ENCODE data around the gene UBXN11. TPM values are rescaled to one million over a fixed set of nuclear protein-coding genes. Genes with fewer than 3 reads are reported as not detected.

The UBXN11 gene
- total RNA-seq, 4 donors from 2014 or later = 7.1 to 13.3 (median 10.1) TPM

GRCh38 chr1:26322042-26322331 is 15.6 kb upstream of the UBXN11 start:
- no peak for DNase-seq (ENCODE audit: extremely low spot score)
- no peak overlapping the region for H3K27ac ChIP-seq (replicated peaks in 1 of 4)
- intact Hi-C loops (cut with DNase I) = loop anchor here (5.0 kb wide), 1 partner anchor 150 kb away; the partner anchor contains the start of gene ZNF593OS
- 69% methylated on average over 9 of the region's 10 CpGs for WGBS
- peaks cover 0 to 18% (median 2%) of the 10 kb centered on the region in 4 donors for H3K27me3 ChIP-seq
- H3K4me1 ChIP-seq = peaks cover 7 to 22% (median 15%) of the 10 kb centered on the region in 4 donors
- H3K9me3 ChIP-seq = no peaks in the 10 kb centered on the region
- H3K4me3 ChIP-seq = no peak overlapping the region
- H3K36me3 ChIP-seq = no peaks in the 10 kb centered on the region
- TF ChIP-seq EP300 (IDR thresholded peaks at IDR 0.05) (no peak), CTCF (IDR thresholded peaks at IDR 0.05) (no peak), POLR2AphosphoS5 (IDR thresholded peaks at IDR 0.05) (no peak), POLR2A (IDR thresholded peaks at IDR 0.05; ENCODE audit: low read depth) (no peak)

- 13% methylated on average over 14 of the region's 16 CpGs for WGBS
- no peaks in the 10 kb centered on the region for H3K9me3 ChIP-seq
- no peaks in the 10 kb centered on the region for H3K36me3 ChIP-seq
- intact Hi-C loops (cut with DNase I) = loop anchor here (1.0 to 5.0 kb wide), 2 partner anchors 46 to 149 kb away; partner anchors contain the start of gene ZNF593OS
- peaks cover 0 to 18% (median 2%) of the 10 kb centered on the region in 4 donors for H3K27me3 ChIP-seq
- H3K4me1 ChIP-seq = peaks cover 7 to 22% (median 15%) of the 10 kb centered on the region in 4 donors
- peak; percentile 99 for DNase-seq (ENCODE audit: extremely low spot score)
- no peak overlapping the region for H3K27ac ChIP-seq (replicated peaks in 1 of 4)
- no peak overlapping the region for H3K4me3 ChIP-seq
- TF ChIP-seq POLR2AphosphoS5 (IDR thresholded peaks at IDR 0.05) (peak in 1 of 2 donors; percentile 67), POLR2A (IDR thresholded peaks at IDR 0.05; ENCODE audit: low read depth) (no peak), CTCF (IDR thresholded peaks at IDR 0.05) (peak; percentile 83 to 97 (median 91))
Measured at GRCh38 chr1:26321315-26322041, 15.0 kb upstream of the UBXN11 start.

- no peak for DNase-seq (ENCODE audit: extremely low spot score)
- WGBS = no CpG with 5 or more reads among the region's 2 CpGs
- intact Hi-C loops (cut with DNase I) = loop anchor here (1.0 to 5.0 kb wide), 2 partner anchors 46 to 149 kb away; partner anchors contain the start of gene ZNF593OS
- Histone ChIP-seq H3K4me1 (peaks cover 7 to 22% (median 15%) of the 10 kb centered on the region in 4 donors), H3K27ac (replicated peaks in 1 of 4) (no peak overlapping the region), H3K27me3 (peaks cover 0 to 18% (median 2%) of the 10 kb centered on the region in 4 donors), H3K9me3 (no peaks in the 10 kb centered on the region), H3K36me3 (no peaks in the 10 kb centered on the region), H3K4me3 (no peak overlapping the region)
- TF ChIP-seq POLR2A (IDR thresholded peaks at IDR 0.05; ENCODE audit: low read depth) = no peak
- no peak for TF ChIP-seq EP300 (IDR thresholded peaks at IDR 0.05)
- no peak for TF ChIP-seq POLR2AphosphoS5 (IDR thresholded peaks at IDR 0.05)
- no peak for TF ChIP-seq CTCF (IDR thresholded peaks at IDR 0.05)
Measured at GRCh38 chr1:26320896-26321295, 14.5 kb upstream of the UBXN11 start.

- no peak for DNase-seq (ENCODE audit: extremely low spot score)
- H3K9me3 ChIP-seq = no peaks in the 10 kb centered on the region
- 76% methylated on average over 9 of the region's 9 CpGs for WGBS
- H3K27ac ChIP-seq (replicated peaks in 1 of 4) = peak overlapping the region in 2 of 4 donors; percentile 1 to 34
- intact Hi-C loops (cut with DNase I) = no loop called here
- TF ChIP-seq EP300 (IDR thresholded peaks at IDR 0.05) (no peak), POLR2AphosphoS5 (IDR thresholded peaks at IDR 0.05) (no peak), CTCF (IDR thresholded peaks at IDR 0.05) (no peak), POLR2A (IDR thresholded peaks at IDR 0.05; ENCODE audit: low read depth) (no peak)
- H3K27me3 ChIP-seq = peaks cover 0 to 12% (median 2%) of the 10 kb centered on the region in 4 donors
- H3K36me3 ChIP-seq = no peaks in the 10 kb centered on the region
- H3K4me3 ChIP-seq = peak overlapping the region in 2 of 4 donors; percentile 8 to 33
- H3K4me1 ChIP-seq = peaks cover 7 to 22% (median 15%) of the 10 kb centered on the region in 4 donors
Measured at GRCh38 chr1:26318338-26319064, 12.1 kb upstream of the UBXN11 start.

All from esophagus muscularis mucosa (tissue), 4 donors.